A549 (cell line): ENCODE measurements around the gene ZNF740.

ENCODE experiments used
- ESRRA ChIP-seq: fragments of 150-350 bp; IDR thresholded peaks from 2 replicates; pipeline ENCODE4 v1.6.1; 2014; ENCODE audit warnings: mild to moderate bottlenecking, low read length, borderline replicate concordance
- POLR2A ChIP-seq: IDR thresholded peaks from 2 replicates; pipeline ENCODE4 v1.6.1; 2012; ENCODE audit warnings: mild to moderate bottlenecking, low read length
- TF ChIP-seq, protein P1 (sequence below): fragments of >200 bp; sonication (Bioruptor Twin); formaldehyde crosslinking; IDR thresholded peaks from 3 replicates; pipeline ENCODE4 v1.5.1; 2016
- TF ChIP-seq, protein P2 (sequence below): fragments of 200-600 bp; sonication (generic); IDR thresholded peaks from 2 replicates; pipeline ENCODE4 v1.6.1; 2016; ENCODE audit warnings: antibody characterized with exemption, mild to moderate bottlenecking, moderate library complexity

DNA sequence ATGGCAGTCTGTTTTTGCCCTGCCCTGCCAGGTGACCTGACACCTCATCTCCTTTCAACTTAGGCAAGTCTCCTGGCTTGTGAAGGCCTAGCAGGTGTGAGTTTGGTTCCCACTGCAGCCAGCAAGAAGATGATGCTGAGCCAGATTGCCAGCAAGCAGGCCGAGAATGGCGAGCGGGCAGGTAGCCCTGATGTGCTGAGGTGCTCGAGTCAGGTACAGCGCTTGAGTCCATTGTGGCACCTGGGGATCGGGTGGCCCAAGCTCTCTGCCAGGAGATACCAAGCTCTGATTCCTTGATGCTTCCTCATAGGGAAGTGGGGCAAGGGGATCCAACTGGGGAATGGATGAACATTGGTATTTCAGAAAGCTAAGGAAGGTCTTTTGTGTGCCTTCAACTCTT lies 4.3 kb downstream of the ZNF740 start:
- TF ChIP-seq POLR2A (no peak), ESRRA (no peak)
- TF ChIP-seq, protein P1, sequence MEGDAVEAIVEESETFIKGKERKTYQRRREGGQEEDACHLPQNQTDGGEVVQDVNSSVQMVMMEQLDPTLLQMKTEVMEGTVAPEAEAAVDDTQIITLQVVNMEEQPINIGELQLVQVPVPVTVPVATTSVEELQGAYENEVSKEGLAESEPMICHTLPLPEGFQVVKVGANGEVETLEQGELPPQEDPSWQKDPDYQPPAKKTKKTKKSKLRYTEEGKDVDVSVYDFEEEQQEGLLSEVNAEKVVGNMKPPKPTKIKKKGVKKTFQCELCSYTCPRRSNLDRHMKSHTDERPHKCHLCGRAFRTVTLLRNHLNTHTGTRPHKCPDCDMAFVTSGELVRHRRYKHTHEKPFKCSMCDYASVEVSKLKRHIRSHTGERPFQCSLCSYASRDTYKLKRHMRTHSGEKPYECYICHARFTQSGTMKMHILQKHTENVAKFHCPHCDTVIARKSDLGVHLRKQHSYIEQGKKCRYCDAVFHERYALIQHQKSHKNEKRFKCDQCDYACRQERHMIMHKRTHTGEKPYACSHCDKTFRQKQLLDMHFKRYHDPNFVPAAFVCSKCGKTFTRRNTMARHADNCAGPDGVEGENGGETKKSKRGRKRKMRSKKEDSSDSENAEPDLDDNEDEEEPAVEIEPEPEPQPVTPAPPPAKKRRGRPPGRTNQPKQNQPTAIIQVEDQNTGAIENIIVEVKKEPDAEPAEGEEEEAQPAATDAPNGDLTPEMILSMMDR, result no peak
- TF ChIP-seq, protein P2, sequence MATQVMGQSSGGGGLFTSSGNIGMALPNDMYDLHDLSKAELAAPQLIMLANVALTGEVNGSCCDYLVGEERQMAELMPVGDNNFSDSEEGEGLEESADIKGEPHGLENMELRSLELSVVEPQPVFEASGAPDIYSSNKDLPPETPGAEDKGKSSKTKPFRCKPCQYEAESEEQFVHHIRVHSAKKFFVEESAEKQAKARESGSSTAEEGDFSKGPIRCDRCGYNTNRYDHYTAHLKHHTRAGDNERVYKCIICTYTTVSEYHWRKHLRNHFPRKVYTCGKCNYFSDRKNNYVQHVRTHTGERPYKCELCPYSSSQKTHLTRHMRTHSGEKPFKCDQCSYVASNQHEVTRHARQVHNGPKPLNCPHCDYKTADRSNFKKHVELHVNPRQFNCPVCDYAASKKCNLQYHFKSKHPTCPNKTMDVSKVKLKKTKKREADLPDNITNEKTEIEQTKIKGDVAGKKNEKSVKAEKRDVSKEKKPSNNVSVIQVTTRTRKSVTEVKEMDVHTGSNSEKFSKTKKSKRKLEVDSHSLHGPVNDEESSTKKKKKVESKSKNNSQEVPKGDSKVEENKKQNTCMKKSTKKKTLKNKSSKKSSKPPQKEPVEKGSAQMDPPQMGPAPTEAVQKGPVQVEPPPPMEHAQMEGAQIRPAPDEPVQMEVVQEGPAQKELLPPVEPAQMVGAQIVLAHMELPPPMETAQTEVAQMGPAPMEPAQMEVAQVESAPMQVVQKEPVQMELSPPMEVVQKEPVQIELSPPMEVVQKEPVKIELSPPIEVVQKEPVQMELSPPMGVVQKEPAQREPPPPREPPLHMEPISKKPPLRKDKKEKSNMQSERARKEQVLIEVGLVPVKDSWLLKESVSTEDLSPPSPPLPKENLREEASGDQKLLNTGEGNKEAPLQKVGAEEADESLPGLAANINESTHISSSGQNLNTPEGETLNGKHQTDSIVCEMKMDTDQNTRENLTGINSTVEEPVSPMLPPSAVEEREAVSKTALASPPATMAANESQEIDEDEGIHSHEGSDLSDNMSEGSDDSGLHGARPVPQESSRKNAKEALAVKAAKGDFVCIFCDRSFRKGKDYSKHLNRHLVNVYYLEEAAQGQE, result no peak
